GM12801 (cell line): ENCODE measurements around the gene SPIN1.

ENCODE experiments used
- TF ChIP-seq, protein P1 (sequence below): IDR thresholded peaks from one replicate; pipeline ENCODE4 v1.5.1; 2011; ENCODE audit warnings: control low read depth; ENCODE audit not compliant: insufficient read length; ENCODE audit errors: extremely low read depth

Gene SPIN1

GRCh38 chr9:88406051-88406450 lies 17.8 kb downstream of the SPIN1 start:
- TF ChIP-seq, protein P1, sequence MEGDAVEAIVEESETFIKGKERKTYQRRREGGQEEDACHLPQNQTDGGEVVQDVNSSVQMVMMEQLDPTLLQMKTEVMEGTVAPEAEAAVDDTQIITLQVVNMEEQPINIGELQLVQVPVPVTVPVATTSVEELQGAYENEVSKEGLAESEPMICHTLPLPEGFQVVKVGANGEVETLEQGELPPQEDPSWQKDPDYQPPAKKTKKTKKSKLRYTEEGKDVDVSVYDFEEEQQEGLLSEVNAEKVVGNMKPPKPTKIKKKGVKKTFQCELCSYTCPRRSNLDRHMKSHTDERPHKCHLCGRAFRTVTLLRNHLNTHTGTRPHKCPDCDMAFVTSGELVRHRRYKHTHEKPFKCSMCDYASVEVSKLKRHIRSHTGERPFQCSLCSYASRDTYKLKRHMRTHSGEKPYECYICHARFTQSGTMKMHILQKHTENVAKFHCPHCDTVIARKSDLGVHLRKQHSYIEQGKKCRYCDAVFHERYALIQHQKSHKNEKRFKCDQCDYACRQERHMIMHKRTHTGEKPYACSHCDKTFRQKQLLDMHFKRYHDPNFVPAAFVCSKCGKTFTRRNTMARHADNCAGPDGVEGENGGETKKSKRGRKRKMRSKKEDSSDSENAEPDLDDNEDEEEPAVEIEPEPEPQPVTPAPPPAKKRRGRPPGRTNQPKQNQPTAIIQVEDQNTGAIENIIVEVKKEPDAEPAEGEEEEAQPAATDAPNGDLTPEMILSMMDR, result no peak

- TF ChIP-seq, protein P1, result no peak
These were observed 23.2 kb downstream of the SPIN1 start for GRCh38 chr9:88411471-88411870.

DNA sequence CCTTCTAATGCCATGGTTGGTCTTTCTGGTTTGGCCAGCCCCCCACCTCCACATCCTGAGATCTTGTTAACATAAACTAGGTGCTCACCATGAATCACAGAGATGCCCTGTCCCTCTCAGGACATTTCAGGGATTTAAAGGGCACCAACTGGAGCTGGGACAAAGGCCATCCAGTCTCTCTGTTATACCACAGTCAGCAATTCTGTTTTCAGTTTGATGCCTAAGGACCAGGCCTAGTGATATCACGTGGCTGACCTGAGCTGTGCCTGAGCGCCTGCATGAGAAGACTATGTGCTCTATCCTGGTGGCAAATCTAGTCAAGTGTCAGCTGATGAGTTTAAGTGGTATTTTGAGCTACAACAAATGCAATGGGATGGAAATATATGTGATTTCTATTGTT lies 26.1 kb downstream of the SPIN1 start:
- TF ChIP-seq, protein P1, result no peak

GRCh38 chr9:88418025-88418424 lies 29.8 kb downstream of the SPIN1 start:
- TF ChIP-seq, protein P1, result no peak

DNA sequence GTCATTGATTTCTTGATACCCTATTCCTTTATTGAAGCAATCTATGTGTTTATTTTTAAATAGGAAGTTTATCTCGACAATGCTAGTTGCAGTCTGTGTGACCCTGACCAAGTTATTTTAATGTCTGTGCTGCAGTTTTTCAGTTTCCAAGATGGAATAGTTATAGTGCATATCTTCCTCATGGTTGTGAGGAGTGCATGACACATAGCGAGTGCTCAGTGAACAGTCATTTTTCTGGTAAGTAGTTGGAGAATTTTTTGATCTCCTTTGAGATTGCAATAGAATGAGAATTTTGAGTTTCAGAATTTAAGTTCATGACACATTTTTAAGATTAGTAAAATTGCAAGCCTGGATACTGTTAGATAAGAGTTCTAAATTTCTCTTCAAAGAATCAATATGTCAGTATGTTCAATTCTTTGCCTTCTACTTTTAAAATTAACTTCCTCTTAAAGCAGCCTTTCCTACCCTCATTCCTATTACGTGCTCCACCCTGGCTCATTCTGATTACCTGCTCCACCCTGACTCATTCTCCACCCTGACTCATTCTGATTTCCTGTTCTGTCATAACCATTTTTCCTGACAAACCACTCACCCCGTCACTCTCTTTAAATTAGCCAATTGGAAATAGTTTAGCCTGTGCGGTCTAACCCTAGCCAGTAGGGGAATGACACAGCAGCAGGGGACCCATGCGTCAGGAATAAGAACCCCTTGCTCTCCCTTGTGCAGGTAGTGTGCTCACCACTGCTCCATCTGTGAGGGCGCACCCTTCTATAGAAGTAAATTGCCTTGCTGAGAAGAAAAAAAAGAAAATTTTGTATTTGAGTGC lies 30.7 kb downstream of the SPIN1 start:
- TF ChIP-seq, protein P1, result no peak

GRCh38 chr9:88420227-88420626 lies 32.0 kb downstream of the SPIN1 start:
- TF ChIP-seq, protein P1, result no peak

DNA sequence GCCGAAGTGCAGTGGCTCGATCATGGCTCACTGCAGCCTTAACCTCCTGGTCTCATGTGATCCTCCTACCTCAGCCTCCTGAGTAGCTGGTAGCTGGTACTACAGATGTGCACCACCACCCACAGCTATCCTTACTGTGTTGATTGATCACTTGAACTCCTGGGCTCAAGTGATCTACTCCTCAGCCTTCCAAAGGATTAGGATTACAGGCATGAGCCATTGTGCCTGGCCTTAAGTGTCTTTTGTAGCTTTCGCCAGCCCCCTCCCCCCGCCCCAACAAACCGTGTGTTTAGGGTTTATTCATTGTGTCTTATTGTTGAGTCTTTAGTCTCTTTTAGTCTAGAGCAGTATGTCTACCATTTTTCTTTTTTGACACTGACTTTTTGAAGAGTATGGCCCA lies 33.1 kb downstream of the SPIN1 start:
- TF ChIP-seq, protein P1, result no peak
